BE2C (cell line): ENCODE results near the gene RNF17.

Source experiments
- DNase-seq: peaks from one replicate; pipeline ENCODE4 v3.0.0-alpha.2; 2020
- H3K27me3 ChIP-seq: fragments of 250-450 bp; sonication (Bioruptor Pico); 2 replicates; pipeline ENCODE4 v1.5.1; 2020; ENCODE audit warnings: mild to moderate bottlenecking
- H3K36me3 ChIP-seq: fragments of 250-450 bp; sonication (Bioruptor Pico); 2 replicates; pipeline ENCODE4 v1.5.1; 2020; ENCODE audit warnings: mild to moderate bottlenecking
- H3K4me1 ChIP-seq: fragments of 250-450 bp; sonication (Bioruptor Pico); 2 replicates; pipeline ENCODE4 v1.5.1; 2020
- H3K4me3 ChIP-seq: 2 replicates; pipeline ENCODE4 v1.5.1; 2011; ENCODE audit warnings: low read depth, low read length
- H3K9me3 ChIP-seq: fragments of 250-450 bp; sonication (Bioruptor Pico); 2 replicates; pipeline ENCODE4 v1.5.1; 2020
- CTCF ChIP-seq: IDR thresholded peaks from 2 replicates; pipeline ENCODE4 v1.5.1; 2012; ENCODE audit warnings: mild to moderate bottlenecking, low read depth, low read length

RNF17 gene

GRCh38 chr13:24882665-24883064 is 118.7 kb downstream of the RNF17 start:
- no peak for TF ChIP-seq CTCF
- Histone ChIP-seq H3K9me3 (no peaks in the 10 kb centered on the region), H3K4me3 (no peak overlapping the region), H3K36me3 (peaks cover 17% of the 10 kb centered on the region), H3K27me3 (no peaks in the 10 kb centered on the region), H3K4me1 (no peaks in the 10 kb centered on the region)
- DNase-seq, result no peak

- Histone ChIP-seq H3K9me3 (no peaks in the 10 kb centered on the region), H3K4me3 (no peak overlapping the region), H3K4me1 (no peaks in the 10 kb centered on the region), H3K27me3 (no peaks in the 10 kb centered on the region), H3K36me3 (peaks cover 38% of the 10 kb centered on the region)
- no peak for DNase-seq
- TF ChIP-seq CTCF, result no peak
Observed at GRCh38 chr13:24887759-24888158, 123.8 kb downstream of the RNF17 start.

GRCh38 chr13:24888291-24888931 is 124.4 kb downstream of the RNF17 start:
- Histone ChIP-seq H3K27me3 (no peaks in the 10 kb centered on the region), H3K9me3 (no peaks in the 10 kb centered on the region), H3K36me3 (peaks cover 41% of the 10 kb centered on the region), H3K4me1 (no peaks in the 10 kb centered on the region), H3K4me3 (no peak overlapping the region)
- no peak for TF ChIP-seq CTCF
- no peak for DNase-seq

- Histone ChIP-seq H3K4me3 (no peak overlapping the region), H3K27me3 (no peaks in the 10 kb centered on the region), H3K4me1 (no peaks in the 10 kb centered on the region), H3K36me3 (peaks cover 39% of the 10 kb centered on the region), H3K9me3 (no peaks in the 10 kb centered on the region)
- TF ChIP-seq CTCF, result no peak
- no peak for DNase-seq
Observed at GRCh38 chr13:24890256-24890655, 126.3 kb downstream of the RNF17 start.

- H3K36me3 ChIP-seq, result peaks cover 31% of the 10 kb centered on the region
Observed at GRCh38 chr13:24891476-24892108, 127.6 kb downstream of the RNF17 start.

More at GRCh38 chr13:24891476-24892108, 127.6 kb downstream of the RNF17 start:
- no peak for TF ChIP-seq CTCF
- Histone ChIP-seq H3K4me3 (no peak overlapping the region), H3K9me3 (no peaks in the 10 kb centered on the region), H3K27me3 (no peaks in the 10 kb centered on the region), H3K4me1 (no peaks in the 10 kb centered on the region)
- no peak for DNase-seq
